Measurements from ENCODE around the gene TMEM200A. TPM values are rescaled to one million over a fixed set of nuclear protein-coding genes. Genes with fewer than 3 reads are reported as not detected.

The TMEM200A gene
- polyA plus RNA-seq, 1 donor from 2014 or later, result 31.3 TPM

DNA sequence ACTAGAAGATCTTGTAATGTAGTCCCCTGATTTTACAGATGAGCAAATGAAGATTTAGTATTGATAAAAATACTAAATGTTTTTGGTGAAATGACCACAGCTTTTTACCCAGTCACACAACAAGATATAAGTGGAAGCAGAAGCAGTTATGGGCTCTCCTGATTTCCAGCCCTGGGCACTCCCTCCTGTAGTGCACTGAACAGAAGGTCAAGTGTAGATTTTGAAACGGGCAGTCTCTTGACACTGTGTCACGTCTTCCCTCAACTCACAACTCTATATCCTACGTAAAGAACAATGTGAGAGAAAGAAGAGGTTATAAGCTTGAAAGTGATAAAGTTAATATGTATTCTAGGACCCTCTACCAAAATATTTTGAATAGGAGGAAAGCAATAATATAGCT is 23.3 kb downstream of the TMEM200A start:
- Histone ChIP-seq H3K27me3 (ENCODE audit: insufficient read depth, low read depth, low read length) (no peaks in the 10 kb centered on the region), H3K4me2 (ENCODE audit: low read length) (no peak overlapping the region), H3K27ac (ENCODE audit: low read length) (no peak overlapping the region), H3K79me2 (replicated peaks; ENCODE audit: insufficient read depth, low read length) (no peaks in the 10 kb centered on the region), H3K9ac (ENCODE audit: low read length) (no peak overlapping the region), H4K20me1 (ENCODE audit: insufficient read depth) (no peaks in the 10 kb centered on the region), H3K4me3 (ENCODE audit: low read length) (no peak overlapping the region), H3F3A (ENCODE audit: insufficient read depth, low read length, poor library complexity, severe bottlenecking) (no peaks in the 10 kb centered on the region), H3K9me2 (ENCODE audit: insufficient read depth, low read length) (no peaks in the 10 kb centered on the region), H3K36me3 (ENCODE audit: insufficient read depth, low read length) (peaks cover 4% of the 10 kb centered on the region), H2AFZ (ENCODE audit: low read depth, low read length) (no peak overlapping the region), H3K9me3 (ENCODE audit: low read length) (no peaks in the 10 kb centered on the region)
- TF ChIP-seq, protein P1, sequence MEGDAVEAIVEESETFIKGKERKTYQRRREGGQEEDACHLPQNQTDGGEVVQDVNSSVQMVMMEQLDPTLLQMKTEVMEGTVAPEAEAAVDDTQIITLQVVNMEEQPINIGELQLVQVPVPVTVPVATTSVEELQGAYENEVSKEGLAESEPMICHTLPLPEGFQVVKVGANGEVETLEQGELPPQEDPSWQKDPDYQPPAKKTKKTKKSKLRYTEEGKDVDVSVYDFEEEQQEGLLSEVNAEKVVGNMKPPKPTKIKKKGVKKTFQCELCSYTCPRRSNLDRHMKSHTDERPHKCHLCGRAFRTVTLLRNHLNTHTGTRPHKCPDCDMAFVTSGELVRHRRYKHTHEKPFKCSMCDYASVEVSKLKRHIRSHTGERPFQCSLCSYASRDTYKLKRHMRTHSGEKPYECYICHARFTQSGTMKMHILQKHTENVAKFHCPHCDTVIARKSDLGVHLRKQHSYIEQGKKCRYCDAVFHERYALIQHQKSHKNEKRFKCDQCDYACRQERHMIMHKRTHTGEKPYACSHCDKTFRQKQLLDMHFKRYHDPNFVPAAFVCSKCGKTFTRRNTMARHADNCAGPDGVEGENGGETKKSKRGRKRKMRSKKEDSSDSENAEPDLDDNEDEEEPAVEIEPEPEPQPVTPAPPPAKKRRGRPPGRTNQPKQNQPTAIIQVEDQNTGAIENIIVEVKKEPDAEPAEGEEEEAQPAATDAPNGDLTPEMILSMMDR (IDR thresholded peaks at IDR 0.05; ENCODE audit: poor library complexity, severe bottlenecking), result no peak
- TF ChIP-seq, protein P2, sequence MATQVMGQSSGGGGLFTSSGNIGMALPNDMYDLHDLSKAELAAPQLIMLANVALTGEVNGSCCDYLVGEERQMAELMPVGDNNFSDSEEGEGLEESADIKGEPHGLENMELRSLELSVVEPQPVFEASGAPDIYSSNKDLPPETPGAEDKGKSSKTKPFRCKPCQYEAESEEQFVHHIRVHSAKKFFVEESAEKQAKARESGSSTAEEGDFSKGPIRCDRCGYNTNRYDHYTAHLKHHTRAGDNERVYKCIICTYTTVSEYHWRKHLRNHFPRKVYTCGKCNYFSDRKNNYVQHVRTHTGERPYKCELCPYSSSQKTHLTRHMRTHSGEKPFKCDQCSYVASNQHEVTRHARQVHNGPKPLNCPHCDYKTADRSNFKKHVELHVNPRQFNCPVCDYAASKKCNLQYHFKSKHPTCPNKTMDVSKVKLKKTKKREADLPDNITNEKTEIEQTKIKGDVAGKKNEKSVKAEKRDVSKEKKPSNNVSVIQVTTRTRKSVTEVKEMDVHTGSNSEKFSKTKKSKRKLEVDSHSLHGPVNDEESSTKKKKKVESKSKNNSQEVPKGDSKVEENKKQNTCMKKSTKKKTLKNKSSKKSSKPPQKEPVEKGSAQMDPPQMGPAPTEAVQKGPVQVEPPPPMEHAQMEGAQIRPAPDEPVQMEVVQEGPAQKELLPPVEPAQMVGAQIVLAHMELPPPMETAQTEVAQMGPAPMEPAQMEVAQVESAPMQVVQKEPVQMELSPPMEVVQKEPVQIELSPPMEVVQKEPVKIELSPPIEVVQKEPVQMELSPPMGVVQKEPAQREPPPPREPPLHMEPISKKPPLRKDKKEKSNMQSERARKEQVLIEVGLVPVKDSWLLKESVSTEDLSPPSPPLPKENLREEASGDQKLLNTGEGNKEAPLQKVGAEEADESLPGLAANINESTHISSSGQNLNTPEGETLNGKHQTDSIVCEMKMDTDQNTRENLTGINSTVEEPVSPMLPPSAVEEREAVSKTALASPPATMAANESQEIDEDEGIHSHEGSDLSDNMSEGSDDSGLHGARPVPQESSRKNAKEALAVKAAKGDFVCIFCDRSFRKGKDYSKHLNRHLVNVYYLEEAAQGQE (IDR thresholded peaks at IDR 0.05; ENCODE audit: borderline replicate concordance), result no peak
- TF ChIP-seq RAD21 (conservative IDR thresholded peaks at IDR 0.05), result no peak
- no peak for TF ChIP-seq SMC3 (conservative IDR thresholded peaks at IDR 0.05; ENCODE audit: poor library complexity)
- TF ChIP-seq MXI1 (conservative IDR thresholded peaks at IDR 0.05; ENCODE audit: poor library complexity, severe bottlenecking), result no peak
- no peak for TF ChIP-seq POLR2AphosphoS5 (IDR thresholded peaks at IDR 0.05)
- TF ChIP-seq EP300 (conservative IDR thresholded peaks at IDR 0.05; ENCODE audit: poor library complexity, severe bottlenecking), result no peak
- TF ChIP-seq TAF1 (IDR thresholded peaks at IDR 0.05; ENCODE audit: low read depth), result no peak
- no peak for TF ChIP-seq EZH2 (IDR thresholded peaks at IDR 0.05; ENCODE audit: borderline replicate concordance, insufficient read depth, low read length, poor library complexity, severe bottlenecking)

DNA sequence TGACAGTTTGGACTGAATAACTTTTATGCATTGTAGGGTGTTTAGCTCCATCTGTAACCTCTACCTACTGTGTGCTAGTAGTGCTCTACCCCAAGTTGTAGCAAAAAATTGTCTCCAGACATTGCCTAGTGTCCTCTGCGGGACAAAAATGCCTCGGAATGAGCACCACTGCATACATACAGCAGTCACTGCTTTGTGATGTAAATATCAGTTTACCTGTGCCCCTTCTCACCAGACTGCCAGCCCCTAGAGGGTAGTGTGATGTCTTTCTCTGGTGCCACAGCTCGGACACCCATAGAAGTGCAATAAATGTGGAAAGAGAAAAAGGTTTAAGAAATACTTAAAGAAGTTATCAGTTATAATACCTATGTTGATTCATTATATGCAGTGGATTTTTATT is 25.1 kb downstream of the TMEM200A start:
- Histone ChIP-seq H3K4me3 (ENCODE audit: low read length) (no peak overlapping the region), H3K9me2 (ENCODE audit: insufficient read depth, low read length) (no peaks in the 10 kb centered on the region), H4K20me1 (ENCODE audit: insufficient read depth) (no peaks in the 10 kb centered on the region), H3K4me2 (ENCODE audit: low read length) (no peak overlapping the region), H3K79me2 (replicated peaks; ENCODE audit: insufficient read depth, low read length) (no peaks in the 10 kb centered on the region), H3K9me3 (ENCODE audit: low read length) (no peaks in the 10 kb centered on the region), H3K9ac (ENCODE audit: low read length) (no peak overlapping the region), H3K27me3 (ENCODE audit: insufficient read depth, low read depth, low read length) (no peaks in the 10 kb centered on the region), H2AFZ (ENCODE audit: low read depth, low read length) (no peak overlapping the region), H3K36me3 (ENCODE audit: insufficient read depth, low read length) (peaks cover 4% of the 10 kb centered on the region), H3K27ac (ENCODE audit: low read length) (no peak overlapping the region), H3F3A (ENCODE audit: insufficient read depth, low read length, poor library complexity, severe bottlenecking) (no peaks in the 10 kb centered on the region)
- TF ChIP-seq MXI1 (conservative IDR thresholded peaks at IDR 0.05; ENCODE audit: poor library complexity, severe bottlenecking), result no peak
- TF ChIP-seq SMC3 (conservative IDR thresholded peaks at IDR 0.05; ENCODE audit: poor library complexity), result no peak
- no peak for TF ChIP-seq EP300 (conservative IDR thresholded peaks at IDR 0.05; ENCODE audit: poor library complexity, severe bottlenecking)
- TF ChIP-seq RAD21 (conservative IDR thresholded peaks at IDR 0.05), result no peak
- TF ChIP-seq, protein P2 (IDR thresholded peaks at IDR 0.05; ENCODE audit: borderline replicate concordance), result no peak
- TF ChIP-seq EZH2 (IDR thresholded peaks at IDR 0.05; ENCODE audit: borderline replicate concordance, insufficient read depth, low read length, poor library complexity, severe bottlenecking), result no peak
- TF ChIP-seq, protein P1 (IDR thresholded peaks at IDR 0.05; ENCODE audit: poor library complexity, severe bottlenecking), result no peak

Data from neural cell (in vitro differentiated cells).